GM12873 (cell line): ENCODE measurements around the gene TSHZ2.

ENCODE experiments used
- CTCF ChIP-seq: IDR thresholded peaks from 2 replicates; pipeline ENCODE4 v1.5.1; 2012; ENCODE audit warnings: low read depth, mild to moderate bottlenecking, moderate library complexity, low read length, control low read depth; ENCODE audit not compliant: insufficient read depth; ENCODE audit errors: missing control alignments

Gene TSHZ2

DNA sequence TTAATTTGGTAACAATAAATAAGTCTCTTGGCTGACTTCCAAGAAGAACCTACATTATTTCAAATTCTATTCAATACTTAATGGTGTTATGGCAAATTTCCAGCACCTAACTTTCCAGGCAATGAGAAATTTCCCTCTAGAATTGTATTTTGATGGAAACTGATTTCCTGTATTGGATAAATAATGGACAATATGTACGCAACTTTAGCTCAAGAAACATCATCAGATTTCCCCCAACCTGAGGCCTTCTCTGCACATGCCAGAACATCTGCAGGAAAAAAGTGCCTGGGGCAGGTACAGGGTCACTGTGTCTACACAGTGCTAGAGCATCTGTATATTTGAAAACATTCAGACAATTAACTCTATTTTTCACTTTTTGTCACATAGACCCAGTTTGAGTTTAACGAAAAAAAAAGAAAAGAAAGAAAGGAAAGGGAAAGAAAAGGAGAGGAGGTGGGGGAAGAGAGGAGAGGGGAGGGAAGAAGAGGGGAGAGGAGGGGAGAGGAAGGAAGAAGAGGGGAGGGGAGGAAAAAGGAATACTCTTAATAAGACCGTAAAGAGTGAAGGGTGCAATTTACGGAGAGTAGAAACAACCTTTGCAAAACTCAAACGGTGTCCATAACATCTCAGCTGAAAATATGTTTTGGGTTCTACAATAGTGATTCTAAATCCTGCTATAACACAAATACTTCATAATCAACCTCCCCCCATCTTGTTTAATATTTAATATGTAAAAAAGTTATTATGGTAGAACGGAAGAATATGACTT lies 130.0 kb downstream of the TSHZ2 start:
- TF ChIP-seq CTCF, result no peak

- no peak for TF ChIP-seq CTCF
Observed at GRCh38 chr20:53103124-53103523, 131.0 kb downstream of the TSHZ2 start.

DNA sequence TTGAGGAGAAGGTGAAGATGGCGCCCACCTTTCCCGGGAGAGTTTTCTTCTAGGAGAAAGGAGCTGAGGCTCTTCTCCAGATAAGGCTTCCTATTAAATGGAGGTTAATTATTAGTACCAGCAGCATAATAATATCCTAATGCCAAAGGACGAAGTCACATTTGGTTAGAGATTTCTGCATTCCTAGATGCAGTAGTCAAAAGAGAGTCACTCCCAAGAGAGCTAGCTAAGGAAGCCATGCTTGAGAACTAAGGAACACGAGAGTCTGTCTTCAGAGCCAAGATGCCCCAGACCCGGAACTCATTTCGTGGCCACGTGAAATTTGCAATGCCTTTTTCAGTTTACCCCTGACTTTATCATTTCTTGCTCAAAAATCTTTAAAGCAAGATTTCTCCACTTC lies 132.7 kb downstream of the TSHZ2 start:
- no peak for TF ChIP-seq CTCF

GRCh38 chr20:53116733-53117132 lies 144.6 kb downstream of the TSHZ2 start:
- no peak for TF ChIP-seq CTCF

DNA sequence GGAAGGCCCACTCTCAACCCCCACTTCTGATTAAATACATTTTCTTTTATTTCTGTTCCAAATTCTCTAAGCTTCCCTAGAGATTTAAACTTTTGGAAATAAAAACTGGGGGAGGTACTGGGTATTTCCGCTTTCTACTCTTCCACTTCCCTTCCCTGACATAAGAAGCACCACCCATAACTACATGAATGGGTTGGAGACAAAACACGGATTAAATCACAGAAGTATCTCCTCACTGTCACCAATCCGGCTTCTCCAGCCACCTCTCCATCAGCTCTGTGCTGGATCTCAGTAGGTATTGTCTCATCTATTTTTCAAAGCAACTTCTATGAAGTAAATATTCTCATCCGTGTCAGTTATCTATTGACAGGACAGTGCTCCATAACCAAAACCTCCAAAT lies 150.7 kb downstream of the TSHZ2 start:
- no peak for TF ChIP-seq CTCF

DNA sequence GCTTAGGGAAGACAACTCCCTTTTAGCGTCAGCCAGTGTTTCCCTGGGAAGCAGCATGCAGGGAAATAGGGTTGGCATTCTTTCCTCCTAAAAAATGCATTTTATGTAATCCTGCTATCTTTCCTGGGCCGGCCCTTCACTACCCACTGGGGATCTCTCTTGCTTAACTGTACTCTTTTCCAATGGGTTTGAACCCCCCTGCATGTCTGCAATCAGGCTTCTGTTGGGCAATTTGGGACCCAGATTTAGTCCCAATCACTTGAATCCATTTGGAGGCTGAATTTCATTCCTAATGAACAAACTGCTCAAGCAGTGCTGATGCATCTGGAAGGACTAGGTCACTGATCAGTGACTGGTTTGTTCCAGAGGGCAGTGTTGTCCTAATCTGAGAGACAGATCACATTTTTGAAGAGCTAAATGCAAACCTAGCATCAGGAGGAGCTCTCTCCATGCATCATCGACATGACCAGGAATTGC lies 152.0 kb downstream of the TSHZ2 start:
- TF ChIP-seq CTCF, result no peak

GRCh38 chr20:53124803-53125202 lies 152.6 kb downstream of the TSHZ2 start:
- no peak for TF ChIP-seq CTCF
